ENCODE data around the gene TNFRSF13B. TPM values are rescaled to one million over a fixed set of nuclear protein-coding genes. Genes with fewer than 3 reads are reported as not detected.

TNFRSF13B gene
- total and polyA plus RNA-seq, 10 of the 15 experiments (the other 5 are each of a cell fraction or from before 2014, with no cell fraction given): 15.5 to 231 (median 119) TPM

DNA sequence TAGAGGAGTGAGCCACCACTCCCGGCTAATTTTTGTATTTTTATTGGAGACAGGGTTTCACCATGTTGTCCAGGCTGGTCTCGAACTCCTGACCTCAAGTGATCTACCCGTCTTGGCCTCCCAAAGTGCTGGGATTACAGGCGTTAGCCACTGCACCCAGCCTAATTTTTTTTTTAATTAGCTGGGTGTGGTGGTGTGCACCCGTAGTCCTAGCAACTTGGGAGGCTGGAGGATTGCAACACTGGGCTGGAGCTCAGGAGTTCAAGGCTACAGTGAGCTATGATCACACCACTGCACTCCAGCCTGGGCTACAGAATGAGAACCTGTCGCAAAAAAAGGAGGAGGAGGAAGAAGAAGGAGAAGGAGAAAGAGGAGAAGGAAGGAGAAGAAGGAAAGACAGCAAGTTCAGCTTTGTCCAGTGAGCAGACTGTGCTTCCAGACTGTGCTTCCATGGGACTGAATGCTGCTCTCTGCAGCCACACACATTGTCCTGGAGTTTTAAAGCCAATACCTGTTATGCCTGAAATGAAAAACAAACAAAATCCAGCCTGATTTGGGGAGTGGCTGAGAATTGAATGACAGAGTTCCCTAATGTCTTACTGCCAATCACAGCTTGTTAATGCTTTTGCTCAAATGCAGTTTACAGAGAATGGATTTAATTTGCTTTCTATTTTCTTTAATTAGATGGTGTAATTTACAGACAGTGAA, 2.8 kb upstream of the TNFRSF13B start (continued):
- TF ChIP-seq, protein P1, sequence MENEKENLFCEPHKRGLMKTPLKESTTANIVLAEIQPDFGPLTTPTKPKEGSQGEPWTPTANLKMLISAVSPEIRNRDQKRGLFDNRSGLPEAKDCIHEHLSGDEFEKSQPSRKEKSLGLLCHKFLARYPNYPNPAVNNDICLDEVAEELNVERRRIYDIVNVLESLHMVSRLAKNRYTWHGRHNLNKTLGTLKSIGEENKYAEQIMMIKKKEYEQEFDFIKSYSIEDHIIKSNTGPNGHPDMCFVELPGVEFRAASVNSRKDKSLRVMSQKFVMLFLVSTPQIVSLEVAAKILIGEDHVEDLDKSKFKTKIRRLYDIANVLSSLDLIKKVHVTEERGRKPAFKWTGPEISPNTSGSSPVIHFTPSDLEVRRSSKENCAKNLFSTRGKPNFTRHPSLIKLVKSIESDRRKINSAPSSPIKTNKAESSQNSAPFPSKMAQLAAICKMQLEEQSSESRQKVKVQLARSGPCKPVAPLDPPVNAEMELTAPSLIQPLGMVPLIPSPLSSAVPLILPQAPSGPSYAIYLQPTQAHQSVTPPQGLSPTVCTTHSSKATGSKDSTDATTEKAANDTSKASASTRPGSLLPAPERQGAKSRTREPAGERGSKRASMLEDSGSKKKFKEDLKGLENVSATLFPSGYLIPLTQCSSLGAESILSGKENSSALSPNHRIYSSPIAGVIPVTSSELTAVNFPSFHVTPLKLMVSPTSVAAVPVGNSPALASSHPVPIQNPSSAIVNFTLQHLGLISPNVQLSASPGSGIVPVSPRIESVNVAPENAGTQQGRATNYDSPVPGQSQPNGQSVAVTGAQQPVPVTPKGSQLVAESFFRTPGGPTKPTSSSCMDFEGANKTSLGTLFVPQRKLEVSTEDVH (IDR thresholded peaks at IDR 0.05; ENCODE audit: low read depth, partially characterized antibody): no peak
- TF ChIP-seq, protein P2, sequence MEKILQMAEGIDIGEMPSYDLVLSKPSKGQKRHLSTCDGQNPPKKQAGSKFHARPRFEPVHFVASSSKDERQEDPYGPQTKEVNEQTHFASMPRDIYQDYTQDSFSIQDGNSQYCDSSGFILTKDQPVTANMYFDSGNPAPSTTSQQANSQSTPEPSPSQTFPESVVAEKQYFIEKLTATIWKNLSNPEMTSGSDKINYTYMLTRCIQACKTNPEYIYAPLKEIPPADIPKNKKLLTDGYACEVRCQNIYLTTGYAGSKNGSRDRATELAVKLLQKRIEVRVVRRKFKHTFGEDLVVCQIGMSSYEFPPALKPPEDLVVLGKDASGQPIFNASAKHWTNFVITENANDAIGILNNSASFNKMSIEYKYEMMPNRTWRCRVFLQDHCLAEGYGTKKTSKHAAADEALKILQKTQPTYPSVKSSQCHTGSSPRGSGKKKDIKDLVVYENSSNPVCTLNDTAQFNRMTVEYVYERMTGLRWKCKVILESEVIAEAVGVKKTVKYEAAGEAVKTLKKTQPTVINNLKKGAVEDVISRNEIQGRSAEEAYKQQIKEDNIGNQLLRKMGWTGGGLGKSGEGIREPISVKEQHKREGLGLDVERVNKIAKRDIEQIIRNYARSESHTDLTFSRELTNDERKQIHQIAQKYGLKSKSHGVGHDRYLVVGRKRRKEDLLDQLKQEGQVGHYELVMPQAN (conservative IDR thresholded peaks at IDR 0.05): no peak
- TF ChIP-seq SMAD5 (IDR thresholded peaks at IDR 0.05; ENCODE audit: low read depth) (no peak), NFYB (IDR thresholded peaks at IDR 0.05; ENCODE audit: insufficient read depth, low read depth, low read length) (0 out of 2 replicates have a peak, but pooled peaks have one; percentile 10)
